HepG2 (cell line): ENCODE measurements around the gene FCER1G. TPM values are rescaled to one million over a fixed set of nuclear protein-coding genes. Genes with fewer than 3 reads are reported as not detected.
A peak's percentile ranks its signal among the peaks of the same experiment; 100 is the strongest.

ENCODE experiments used
- CREB3 ChIP-seq: sonication (generic); formaldehyde crosslinking; IDR thresholded peaks from 2 replicates; pipeline ENCODE4 v1.5.0; 2020; ENCODE audit warnings: missing genetic modification reagents
- DNMT3B ChIP-seq: conservative IDR thresholded peaks from 2 replicates; pipeline ENCODE4 v1.6.1; 2016; ENCODE audit warnings: missing biosample characterization, control low read depth
- ERF ChIP-seq: IDR thresholded peaks from 2 replicates; pipeline ENCODE4 v1.6.1; 2018; ENCODE audit warnings: missing biosample characterization, missing genetic modification reagents
- ETV5 ChIP-seq: IDR thresholded peaks from 2 replicates; pipeline ENCODE4 v1.6.1; 2018; ENCODE audit warnings: missing biosample characterization, missing genetic modification reagents, inconsistent platforms, borderline replicate concordance
- GZF1 ChIP-seq: sonication (generic); formaldehyde crosslinking; IDR thresholded peaks from 2 replicates; pipeline ENCODE4 v1.5.1; 2020; ENCODE audit warnings: mild to moderate bottlenecking, missing genetic modification reagents
- HOXA7 ChIP-seq: sonication (generic); formaldehyde crosslinking; IDR thresholded peaks from 2 replicates; pipeline ENCODE4 v1.8.1; 2022; ENCODE audit warnings: mild to moderate bottlenecking, missing genetic modification reagents, moderate library complexity
- IRX3 ChIP-seq: sonication (generic); formaldehyde crosslinking; IDR thresholded peaks from 2 replicates; pipeline ENCODE4 v1.8.1; 2023; ENCODE audit warnings: mild to moderate bottlenecking, low read depth, missing genetic modification reagents, borderline replicate concordance
- SNAI1 ChIP-seq: sonication (generic); formaldehyde crosslinking; IDR thresholded peaks from 2 replicates; pipeline ENCODE4 v1.5.0; 2020; ENCODE audit warnings: mild to moderate bottlenecking, missing genetic modification reagents, borderline replicate concordance
- ZFX ChIP-seq: sonication (generic); formaldehyde crosslinking; IDR thresholded peaks from 2 replicates; pipeline ENCODE4 v1.4.0; 2020; ENCODE audit warnings: mild to moderate bottlenecking, low read depth, missing genetic modification reagents, moderate library complexity
- ZNF235 ChIP-seq: sonication (generic); formaldehyde crosslinking; IDR thresholded peaks from 2 replicates; pipeline ENCODE4 v1.8.1; 2023; ENCODE audit warnings: mild to moderate bottlenecking, missing genetic modification reagents, borderline replicate concordance
- ZNF451 ChIP-seq: sonication (generic); formaldehyde crosslinking; IDR thresholded peaks from 2 replicates; pipeline ENCODE4 v1.5.0; 2020; ENCODE audit warnings: mild to moderate bottlenecking, missing genetic modification reagents
- ZNF512B ChIP-seq: sonication (generic); formaldehyde crosslinking; IDR thresholded peaks from 2 replicates; pipeline ENCODE4 v1.5.1; 2020; ENCODE audit warnings: missing genetic modification reagents, mild to moderate bottlenecking, borderline replicate concordance
- ZNF549 ChIP-seq: sonication (generic); formaldehyde crosslinking; IDR thresholded peaks from 2 replicates; pipeline ENCODE4 v1.5.0; 2020; ENCODE audit warnings: missing genetic modification reagents
- ZNF773 ChIP-seq: sonication (generic); formaldehyde crosslinking; IDR thresholded peaks from 2 replicates; pipeline ENCODE4 v1.4.0; 2020; ENCODE audit warnings: missing genetic modification reagents, borderline replicate concordance
- ZSCAN31 ChIP-seq: sonication (generic); formaldehyde crosslinking; IDR thresholded peaks from 2 replicates; pipeline ENCODE4 v1.5.0; 2020; ENCODE audit warnings: low read depth, mild to moderate bottlenecking, missing genetic modification reagents
- polyA plus RNA-seq, 8 experiments: library from polyadenylated mRNA; depleted of rRNA in 3 of 8; stranded (reverse) in 7 of 8; unstranded in 1 of 8; fragments of >200 nt; fragmentation: Illumina TruSeq in 4 of 8; extraction: Trizol in 4 of 8; gene quantifications; 2 replicates each; pipeline versions ENCODE4 v1.2.1 to v1.2.3, GENCODE V29; 2011 to 2016; ENCODE audit warnings: low read depth in 4 of 8, missing spikeins in 1 of 8, mixed read lengths in 1 of 8; ENCODE audit not compliant: insufficient read depth in 1 of 8
- total RNA-seq, 5 experiments: library from RNA; depleted of rRNA; stranded (reverse); fragments of >200 nt; fragmentation: Illumina TruSeq; extraction: Trizol; gene quantifications; 2 replicates each; pipeline ENCODE4 v1.2.3, GENCODE V29; 2016; ENCODE audit warnings: low read depth in 1 of 5
- TF ChIP-seq, protein P1 (sequence below): sonication (generic); formaldehyde crosslinking; conservative IDR thresholded peaks from 2 replicates; pipeline ENCODE4 v1.8.0; 2022; ENCODE audit warnings: low read depth, missing genetic modification reagents
- TF ChIP-seq, protein P2 (sequence below): IDR thresholded peaks from 2 replicates; pipeline ENCODE4 v1.4.0; 2020; ENCODE audit warnings: mild to moderate bottlenecking, missing genetic modification reagents
- TF ChIP-seq, protein P3 (sequence below): sonication (generic); formaldehyde crosslinking; IDR thresholded peaks from 2 replicates; pipeline ENCODE4 v1.4.0; 2020; ENCODE audit warnings: missing genetic modification reagents

The FCER1G gene
- total and polyA plus RNA-seq, 2 of the 13 experiments (the other 11 are each of a cell fraction or from before 2014, with no cell fraction given): 1.3 to 6.4 TPM

DNA sequence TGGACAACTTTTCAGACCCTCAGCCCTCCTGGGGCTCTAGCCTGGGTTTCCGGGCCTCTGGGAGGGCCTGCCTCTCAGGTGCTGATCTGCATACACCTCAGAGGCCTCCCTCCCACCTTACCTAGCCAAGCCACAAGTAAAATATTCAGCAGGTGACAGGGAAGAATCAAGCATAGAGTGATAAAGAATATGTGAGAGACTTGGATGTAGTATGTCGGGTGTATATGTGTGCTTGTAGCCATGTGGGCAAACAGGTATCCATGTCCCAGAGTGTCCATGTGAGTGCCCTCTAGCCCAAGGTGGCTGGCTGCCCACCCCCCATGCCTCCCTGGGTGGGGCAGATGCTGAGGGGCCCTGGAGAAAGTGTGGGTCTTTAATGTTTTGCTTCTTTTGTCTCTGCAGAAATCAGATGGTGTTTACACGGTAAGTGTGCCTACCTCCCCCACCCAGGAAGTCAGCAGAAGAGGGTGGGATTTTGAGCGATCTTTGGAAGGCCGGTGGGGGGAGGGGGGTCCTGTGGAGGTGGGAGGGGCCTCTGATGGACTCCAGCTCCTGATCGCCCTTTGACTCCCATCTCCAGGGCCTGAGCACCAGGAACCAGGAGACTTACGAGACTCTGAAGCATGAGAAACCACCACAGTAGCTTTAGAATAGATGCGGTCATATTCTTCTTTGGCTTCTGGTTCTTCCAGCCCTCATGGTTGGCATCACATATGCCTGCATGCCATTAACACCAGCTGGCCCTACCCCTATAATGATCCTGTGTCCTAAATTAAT, 3.4 kb downstream of the FCER1G start (continued):
- TF ChIP-seq ZNF549 (CRISPR knock-in tag) (no peak), CREB3 (CRISPR knock-in tag) (no peak), SNAI1 (CRISPR knock-in tag) (no peak), ZNF451 (CRISPR knock-in tag) (no peak), ZNF512B (CRISPR knock-in tag) (no peak), HOXA7 (no peak), ETV5 (CRISPR knock-in tag) (peak; percentile 96), ZSCAN31 (CRISPR knock-in tag) (no peak), IRX3 (CRISPR knock-in tag) (no peak), DNMT3B (CRISPR knock-in tag) (no peak), ZNF235 (no peak), ZFX (CRISPR knock-in tag) (peak; percentile 18; the same call in 1 of the 2 replicates), ERF (CRISPR knock-in tag) (peak; percentile 73), ZNF773 (CRISPR knock-in tag) (no peak), GZF1 (CRISPR knock-in tag) (no peak)
- TF ChIP-seq, protein P1, sequence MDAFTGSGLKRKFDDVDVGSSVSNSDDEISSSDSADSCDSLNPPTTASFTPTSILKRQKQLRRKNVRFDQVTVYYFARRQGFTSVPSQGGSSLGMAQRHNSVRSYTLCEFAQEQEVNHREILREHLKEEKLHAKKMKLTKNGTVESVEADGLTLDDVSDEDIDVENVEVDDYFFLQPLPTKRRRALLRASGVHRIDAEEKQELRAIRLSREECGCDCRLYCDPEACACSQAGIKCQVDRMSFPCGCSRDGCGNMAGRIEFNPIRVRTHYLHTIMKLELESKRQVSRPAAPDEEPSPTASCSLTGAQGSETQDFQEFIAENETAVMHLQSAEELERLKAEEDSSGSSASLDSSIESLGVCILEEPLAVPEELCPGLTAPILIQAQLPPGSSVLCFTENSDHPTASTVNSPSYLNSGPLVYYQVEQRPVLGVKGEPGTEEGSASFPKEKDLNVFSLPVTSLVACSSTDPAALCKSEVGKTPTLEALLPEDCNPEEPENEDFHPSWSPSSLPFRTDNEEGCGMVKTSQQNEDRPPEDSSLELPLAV (CRISPR knock-in tag): no peak
- TF ChIP-seq, protein P2, sequence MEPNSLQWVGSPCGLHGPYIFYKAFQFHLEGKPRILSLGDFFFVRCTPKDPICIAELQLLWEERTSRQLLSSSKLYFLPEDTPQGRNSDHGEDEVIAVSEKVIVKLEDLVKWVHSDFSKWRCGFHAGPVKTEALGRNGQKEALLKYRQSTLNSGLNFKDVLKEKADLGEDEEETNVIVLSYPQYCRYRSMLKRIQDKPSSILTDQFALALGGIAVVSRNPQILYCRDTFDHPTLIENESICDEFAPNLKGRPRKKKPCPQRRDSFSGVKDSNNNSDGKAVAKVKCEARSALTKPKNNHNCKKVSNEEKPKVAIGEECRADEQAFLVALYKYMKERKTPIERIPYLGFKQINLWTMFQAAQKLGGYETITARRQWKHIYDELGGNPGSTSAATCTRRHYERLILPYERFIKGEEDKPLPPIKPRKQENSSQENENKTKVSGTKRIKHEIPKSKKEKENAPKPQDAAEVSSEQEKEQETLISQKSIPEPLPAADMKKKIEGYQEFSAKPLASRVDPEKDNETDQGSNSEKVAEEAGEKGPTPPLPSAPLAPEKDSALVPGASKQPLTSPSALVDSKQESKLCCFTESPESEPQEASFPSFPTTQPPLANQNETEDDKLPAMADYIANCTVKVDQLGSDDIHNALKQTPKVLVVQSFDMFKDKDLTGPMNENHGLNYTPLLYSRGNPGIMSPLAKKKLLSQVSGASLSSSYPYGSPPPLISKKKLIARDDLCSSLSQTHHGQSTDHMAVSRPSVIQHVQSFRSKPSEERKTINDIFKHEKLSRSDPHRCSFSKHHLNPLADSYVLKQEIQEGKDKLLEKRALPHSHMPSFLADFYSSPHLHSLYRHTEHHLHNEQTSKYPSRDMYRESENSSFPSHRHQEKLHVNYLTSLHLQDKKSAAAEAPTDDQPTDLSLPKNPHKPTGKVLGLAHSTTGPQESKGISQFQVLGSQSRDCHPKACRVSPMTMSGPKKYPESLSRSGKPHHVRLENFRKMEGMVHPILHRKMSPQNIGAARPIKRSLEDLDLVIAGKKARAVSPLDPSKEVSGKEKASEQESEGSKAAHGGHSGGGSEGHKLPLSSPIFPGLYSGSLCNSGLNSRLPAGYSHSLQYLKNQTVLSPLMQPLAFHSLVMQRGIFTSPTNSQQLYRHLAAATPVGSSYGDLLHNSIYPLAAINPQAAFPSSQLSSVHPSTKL (CRISPR knock-in tag): peak; percentile 83
- TF ChIP-seq, protein P3, sequence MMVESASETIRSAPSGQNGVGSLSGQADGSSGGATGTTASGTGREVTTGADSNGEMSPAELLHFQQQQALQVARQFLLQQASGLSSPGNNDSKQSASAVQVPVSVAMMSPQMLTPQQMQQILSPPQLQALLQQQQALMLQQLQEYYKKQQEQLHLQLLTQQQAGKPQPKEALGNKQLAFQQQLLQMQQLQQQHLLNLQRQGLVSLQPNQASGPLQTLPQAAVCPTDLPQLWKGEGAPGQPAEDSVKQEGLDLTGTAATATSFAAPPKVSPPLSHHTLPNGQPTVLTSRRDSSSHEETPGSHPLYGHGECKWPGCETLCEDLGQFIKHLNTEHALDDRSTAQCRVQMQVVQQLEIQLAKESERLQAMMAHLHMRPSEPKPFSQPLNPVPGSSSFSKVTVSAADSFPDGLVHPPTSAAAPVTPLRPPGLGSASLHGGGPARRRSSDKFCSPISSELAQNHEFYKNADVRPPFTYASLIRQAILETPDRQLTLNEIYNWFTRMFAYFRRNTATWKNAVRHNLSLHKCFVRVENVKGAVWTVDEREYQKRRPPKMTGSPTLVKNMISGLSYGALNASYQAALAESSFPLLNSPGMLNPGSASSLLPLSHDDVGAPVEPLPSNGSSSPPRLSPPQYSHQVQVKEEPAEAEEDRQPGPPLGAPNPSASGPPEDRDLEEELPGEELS (CRISPR knock-in tag): peak; percentile 92
